Mucosa of descending colon (tissue), 3 donors: ENCODE results near the gene CFAP65. TPM values are rescaled to one million over a fixed set of nuclear protein-coding genes. Genes with fewer than 3 reads are reported as not detected.

Experiments
- ATAC-seq: fragments of 200-7000 bp; cut with Tn5 transposase; one replicate; pipeline ENCODE4 v1.9.1; 2020; ENCODE audit warnings: mild to moderate bottlenecking, moderate library complexity
- DNase-seq, 3 donors: peaks; one replicate each; pipeline ENCODE4 v3.0.0-alpha.2; 2020
- H3K36me3 ChIP-seq: fragments of 200-600 bp; one replicate; pipeline ENCODE4 v1.8.0; 2021; ENCODE audit warnings: low read depth, mild to moderate bottlenecking
- H3K4me1 ChIP-seq: fragments of 200-600 bp; one replicate; pipeline ENCODE4 v1.8.0; 2021; ENCODE audit warnings: low read depth, mild to moderate bottlenecking
- H3K4me3 ChIP-seq: fragments of 200-600 bp; one replicate; pipeline ENCODE4 v1.8.0; 2021; ENCODE audit warnings: mild to moderate bottlenecking
- H3K9me3 ChIP-seq: fragments of 200-600 bp; one replicate; pipeline ENCODE4 v1.8.0; 2021; ENCODE audit warnings: mild to moderate bottlenecking
- CTCF ChIP-seq: fragments of 200-600 bp; IDR thresholded peaks from one replicate; pipeline ENCODE4 v1.8.0; 2022; ENCODE audit warnings: antibody characterized with exemption, mild to moderate bottlenecking
- intact Hi-C, 2 donors: fragments of 100-400 bp; cut with DNase I in 1 of 2; cut with micrococcal nuclease in 1 of 2; formaldehyde crosslinking; loops; one replicate each; pipeline versions ENCODE4 v1.11.0 to v1.11.1; 2022; cut with DNase I, micrococcal nuclease
- total RNA-seq, 3 donors: library from RNA; stranded (reverse); fragmentation: NEBNext Ultra II Directional in 2 of 3; extraction: Animal tissue kit (Norgen Biotek cat#: 25700) in 2 of 3; gene quantifications; one replicate each; pipeline versions ENCODE4 v1.2.1 to v1.2.4, GENCODE V29; 2021 to 2023
- donor health status: DM: no; HTN: no; CAD: no; lungs with moderate emphysema.
- donor health status: DM: no; HTN: no; CAD: no.
- donor health status: DM: no; HTN: yes; CAD: no.

CFAP65 gene
- total RNA-seq, 3 donors from 2014 or later = 0.09 to 0.46 (median 0.27) TPM

- Histone ChIP-seq H3K36me3 (no peaks in the 10 kb centered on the region), H3K4me1 (no peaks in the 10 kb centered on the region), H3K4me3 (no peak overlapping the region), H3K9me3 (no peaks in the 10 kb centered on the region)
- intact Hi-C loops = no loop called here
- ATAC-seq = peak; percentile 74
- TF ChIP-seq CTCF = no peak
- no peak for DNase-seq
These were observed 8.0 kb upstream of the CFAP65 start for GRCh38 chr2:219049282-219049681.

- peak in 2 of 3 donors; percentile 66 to 69 for DNase-seq
- no peaks in the 10 kb centered on the region for H3K9me3 ChIP-seq
- TF ChIP-seq CTCF = no peak
- H3K4me3 ChIP-seq = no peak overlapping the region
- H3K4me1 ChIP-seq = peaks cover 10% of the 10 kb centered on the region
- no peaks in the 10 kb centered on the region for H3K36me3 ChIP-seq
- peak; percentile 48 for ATAC-seq
- intact Hi-C loops = no loop called here
These were observed 4.7 kb upstream of the CFAP65 start for GRCh38 chr2:219045937-219046550.

DNA sequence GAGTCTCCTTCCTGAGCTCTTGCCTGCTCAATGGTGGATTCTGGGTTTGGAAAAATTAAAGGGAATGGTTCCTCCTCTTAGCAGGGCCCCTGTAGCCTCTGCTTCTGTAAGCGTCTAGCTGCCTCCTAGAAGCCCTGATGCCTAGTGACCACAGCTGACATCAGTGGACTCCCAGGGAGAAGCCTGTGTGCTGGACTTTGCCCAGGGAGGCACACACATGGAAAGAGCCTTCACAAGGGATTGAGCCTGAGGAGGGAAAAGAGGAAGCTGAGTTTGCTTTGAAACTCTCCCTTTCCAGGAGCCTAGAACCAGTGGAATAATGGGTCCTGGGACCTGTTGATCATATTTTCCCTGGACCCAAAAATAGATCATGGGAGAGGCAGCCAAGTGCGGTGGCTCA lies 1.4 kb upstream of the CFAP65 start:
- H3K4me3 ChIP-seq = no peak overlapping the region
- TF ChIP-seq CTCF = no peak
- H3K4me1 ChIP-seq = peaks cover 10% of the 10 kb centered on the region
- H3K9me3 ChIP-seq = no peaks in the 10 kb centered on the region
- intact Hi-C loops = no loop called here
- DNase-seq (peak in 1 of 3 donors; percentile 32), ATAC-seq (peak; percentile 82)
- H3K36me3 ChIP-seq = no peaks in the 10 kb centered on the region

GRCh38 chr2:219042157-219042556 lies 841 bp upstream of the CFAP65 start:
- no peak for DNase-seq

DNA sequence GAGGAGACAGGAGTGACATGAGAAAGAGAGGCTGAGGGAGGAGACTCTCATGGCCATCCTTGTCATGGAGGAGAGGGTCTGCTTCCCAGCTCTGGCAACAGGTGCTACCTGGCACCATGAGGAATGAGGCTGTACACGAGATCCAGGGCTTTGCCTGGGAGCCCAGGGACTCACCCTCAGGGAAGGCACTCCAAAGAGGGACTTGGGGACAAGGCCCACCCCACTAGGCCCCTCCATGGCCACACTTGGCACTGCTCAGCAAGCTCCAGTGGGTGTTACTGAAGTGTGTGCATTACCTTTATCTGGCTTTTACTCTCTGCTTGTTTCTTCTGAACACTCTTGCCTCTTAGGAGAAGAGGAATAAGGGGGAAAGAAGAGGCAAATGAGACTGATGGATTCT lies 2.7 kb downstream of the CFAP65 start:
- ATAC-seq = no peak
- Histone ChIP-seq H3K36me3 (no peaks in the 10 kb centered on the region), H3K4me1 (peaks cover 10% of the 10 kb centered on the region), H3K9me3 (no peaks in the 10 kb centered on the region), H3K4me3 (no peak overlapping the region)
- TF ChIP-seq CTCF = no peak
- DNase-seq = no peak
- intact Hi-C loops = loop anchor here in 1 of 2 donors (10.0 kb wide), 1 partner anchor 116 kb away; no protein-coding TSS in a partner anchor

More at GRCh38 chr2:219042157-219042556, 841 bp upstream of the CFAP65 start:
- Histone ChIP-seq H3K36me3 (no peaks in the 10 kb centered on the region), H3K4me1 (peaks cover 10% of the 10 kb centered on the region), H3K9me3 (no peaks in the 10 kb centered on the region), H3K4me3 (no peak overlapping the region)
- no peak for TF ChIP-seq CTCF
- intact Hi-C loops = no loop called here
- no peak for ATAC-seq
